Measurements from ENCODE around the gene POLR3H.
"Not testable (repeated sequence)": the region's sequence is repeated elsewhere in the genome, so short reads cannot be mapped to it uniquely, and the experiment has no call there.

POLR3H gene

DNA sequence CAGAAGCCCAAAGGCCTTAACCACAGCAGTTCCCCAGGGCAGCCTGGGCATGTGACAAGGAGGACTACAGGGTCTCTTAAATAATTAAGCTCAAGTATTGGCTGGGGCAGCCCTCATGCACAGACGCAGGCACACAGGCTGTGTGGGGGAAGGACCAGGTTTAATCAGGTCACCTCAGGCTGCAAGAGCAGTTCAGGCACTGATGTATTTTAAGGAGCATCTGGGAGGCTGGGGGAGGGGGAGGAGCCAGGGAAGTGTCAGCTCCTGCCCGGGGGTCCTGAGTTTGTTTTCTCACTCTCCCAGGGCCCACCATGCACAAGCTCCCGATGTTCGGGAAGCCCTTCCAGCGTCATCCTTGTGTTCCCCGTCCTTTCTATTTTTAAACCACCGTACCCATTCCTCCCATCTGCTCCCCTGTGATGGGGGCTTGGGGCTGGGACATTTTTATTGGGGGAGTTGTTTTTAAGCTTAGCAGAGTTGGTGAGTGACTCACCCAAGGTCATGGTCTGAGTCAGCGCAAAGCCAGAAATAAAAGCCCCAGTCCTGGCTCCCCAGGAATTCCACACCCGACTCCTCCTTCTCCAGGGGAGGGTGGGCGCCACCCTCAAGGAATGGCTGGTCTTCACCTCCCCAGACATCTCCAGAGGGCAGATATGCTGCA, 18.9 kb upstream of the POLR3H start:
- DNase-seq: no peak

DNA sequence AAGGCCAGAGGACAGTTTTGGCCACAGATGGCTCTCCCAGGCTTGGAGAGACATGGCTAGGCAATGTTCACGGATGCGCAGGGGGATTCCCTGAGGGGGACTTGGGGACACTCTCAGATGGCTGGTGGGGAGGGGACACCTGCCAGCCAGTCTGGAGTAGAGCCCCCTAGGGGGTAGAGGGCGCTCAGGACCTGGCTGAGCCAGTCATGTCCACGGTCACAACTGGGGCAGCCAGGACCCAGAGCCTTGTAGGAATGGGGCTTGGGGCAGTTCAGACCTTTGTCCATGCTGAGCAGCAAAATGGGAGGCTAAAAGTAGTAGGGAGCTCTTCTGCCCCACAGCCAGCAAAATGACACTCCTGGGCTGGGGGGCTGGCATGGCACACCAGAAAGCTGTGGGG, 18.2 kb upstream of the POLR3H start:
- no peak for DNase-seq

DNA sequence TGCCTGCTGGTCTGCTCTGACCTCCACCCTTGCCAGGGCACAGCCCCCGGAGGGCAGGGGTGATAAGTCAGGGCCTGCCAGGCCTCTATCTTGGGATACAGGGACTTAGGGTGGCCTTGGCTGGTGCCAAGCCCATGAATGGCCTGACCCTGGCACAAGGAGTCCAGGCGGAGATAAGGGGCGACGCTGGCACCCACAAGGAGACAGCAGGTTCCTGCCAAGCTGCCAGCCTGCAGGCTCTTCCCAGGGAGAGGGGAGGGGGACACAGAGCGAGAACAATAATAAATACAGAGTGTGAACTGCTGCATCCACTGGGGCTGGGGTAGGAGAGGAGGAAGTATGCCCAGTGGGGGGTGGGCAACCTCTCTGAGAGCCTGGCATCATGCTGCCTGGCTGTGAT, 17.5 kb upstream of the POLR3H start:
- DNase-seq: no peak

DNA sequence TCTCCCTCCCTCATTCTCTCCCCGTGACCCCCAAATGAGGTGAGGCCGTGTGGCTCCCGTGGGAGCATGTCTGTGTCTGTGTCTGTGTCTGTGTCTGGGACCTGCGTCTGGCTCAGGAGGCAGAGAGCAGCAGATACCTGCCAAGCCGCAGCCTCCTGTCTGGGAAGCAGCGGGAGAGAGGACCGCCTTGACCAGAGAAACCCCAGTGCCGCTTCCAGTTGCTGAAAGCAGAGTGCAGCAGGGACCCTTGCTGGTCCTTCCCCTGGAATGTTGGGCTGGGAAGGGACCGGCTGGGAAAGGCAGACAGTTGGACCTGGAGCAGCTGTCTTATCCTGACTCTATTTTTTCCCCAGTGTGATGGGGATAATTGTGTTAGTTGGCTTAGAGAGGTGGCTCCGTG, 17.1 kb upstream of the POLR3H start:
- peak; percentile 53 for DNase-seq

DNA sequence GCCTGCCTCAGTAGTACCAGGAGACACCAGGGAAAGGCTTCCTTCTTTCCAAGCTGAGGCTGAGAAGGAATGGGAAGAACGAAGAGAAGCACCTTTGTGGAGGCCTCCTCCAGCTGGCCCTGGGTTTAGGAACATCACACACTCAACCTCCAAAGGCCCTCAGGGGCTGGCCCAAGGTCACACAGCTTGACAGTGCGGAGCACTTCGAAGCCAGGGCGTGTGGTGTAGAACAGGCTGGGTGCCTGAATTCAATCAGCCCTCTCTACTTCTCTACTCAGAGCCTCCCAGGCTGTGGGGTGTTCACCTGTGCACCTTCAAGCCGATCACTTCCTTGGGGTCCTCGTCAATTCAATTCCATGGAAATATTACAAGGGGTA, 15.8 kb upstream of the POLR3H start:
- DNase-seq: no peak

DNA sequence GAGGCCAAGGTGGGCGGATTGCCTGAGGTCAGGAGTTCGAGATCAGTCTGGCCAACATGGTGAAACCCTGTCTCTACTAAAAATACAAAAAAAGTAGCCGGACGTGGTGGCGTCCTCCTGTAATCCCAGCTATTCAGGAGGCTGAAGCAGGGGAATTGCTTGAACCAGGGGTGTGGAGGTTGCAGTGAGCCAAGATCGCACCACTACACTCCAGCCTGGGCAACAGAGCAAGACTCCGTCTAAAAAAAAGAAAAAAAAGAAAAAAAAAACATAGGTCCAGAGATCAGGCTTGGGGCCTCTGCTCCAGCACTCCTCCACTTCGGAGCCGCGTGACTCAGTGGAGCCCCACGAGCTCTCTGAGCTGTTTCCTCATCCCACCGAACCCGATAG, 14.0 kb upstream of the POLR3H start:
- not testable (repeated sequence) for DNase-seq

- peak; percentile 89 for DNase-seq
These were observed 13.4 kb upstream of the POLR3H start for GRCh38 chr22:41557401-41558240.

GRCh38 chr22:41556561-41556960, 12.3 kb upstream of the POLR3H start:
- no peak for DNase-seq

DNA sequence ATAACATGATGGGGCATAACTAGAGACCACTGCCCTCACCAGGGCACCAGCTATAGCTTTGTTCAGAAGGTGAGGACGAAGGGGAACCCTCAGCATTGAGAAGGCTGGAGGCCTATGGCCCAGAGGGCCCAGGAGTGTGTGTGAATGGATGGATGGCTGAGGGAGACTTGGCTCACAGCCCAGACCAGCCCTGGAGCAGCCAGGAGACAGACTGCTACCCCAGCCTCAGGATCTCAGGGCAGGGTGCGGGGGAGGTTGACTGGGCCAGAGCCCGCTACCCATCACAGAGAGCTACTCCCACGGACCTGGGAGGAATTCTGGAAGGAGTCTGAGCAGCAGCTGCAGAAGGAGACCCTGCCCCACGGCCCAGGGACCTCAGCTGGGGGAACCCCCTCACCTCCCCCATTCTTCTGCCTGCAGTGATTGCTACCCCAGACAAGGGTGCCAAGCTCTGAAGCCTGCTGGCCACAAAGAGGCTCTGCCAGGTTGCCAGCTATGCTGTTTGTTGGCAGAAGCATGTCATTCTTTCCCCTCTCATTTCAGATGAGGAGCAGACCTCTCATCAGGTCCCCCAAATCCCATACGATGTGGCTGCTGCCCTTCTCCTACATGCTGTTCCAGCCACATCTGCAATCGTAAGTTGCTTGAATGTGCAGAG, 11.2 kb upstream of the POLR3H start:
- no peak for DNase-seq

GRCh38 chr22:41551877-41552582, 7.8 kb upstream of the POLR3H start:
- no peak for DNase-seq

GRCh38 chr22:41550952-41551491, 6.8 kb upstream of the POLR3H start:
- no peak for DNase-seq

GRCh38 chr22:41548830-41549211, 4.6 kb upstream of the POLR3H start:
- no peak for DNase-seq

DNA sequence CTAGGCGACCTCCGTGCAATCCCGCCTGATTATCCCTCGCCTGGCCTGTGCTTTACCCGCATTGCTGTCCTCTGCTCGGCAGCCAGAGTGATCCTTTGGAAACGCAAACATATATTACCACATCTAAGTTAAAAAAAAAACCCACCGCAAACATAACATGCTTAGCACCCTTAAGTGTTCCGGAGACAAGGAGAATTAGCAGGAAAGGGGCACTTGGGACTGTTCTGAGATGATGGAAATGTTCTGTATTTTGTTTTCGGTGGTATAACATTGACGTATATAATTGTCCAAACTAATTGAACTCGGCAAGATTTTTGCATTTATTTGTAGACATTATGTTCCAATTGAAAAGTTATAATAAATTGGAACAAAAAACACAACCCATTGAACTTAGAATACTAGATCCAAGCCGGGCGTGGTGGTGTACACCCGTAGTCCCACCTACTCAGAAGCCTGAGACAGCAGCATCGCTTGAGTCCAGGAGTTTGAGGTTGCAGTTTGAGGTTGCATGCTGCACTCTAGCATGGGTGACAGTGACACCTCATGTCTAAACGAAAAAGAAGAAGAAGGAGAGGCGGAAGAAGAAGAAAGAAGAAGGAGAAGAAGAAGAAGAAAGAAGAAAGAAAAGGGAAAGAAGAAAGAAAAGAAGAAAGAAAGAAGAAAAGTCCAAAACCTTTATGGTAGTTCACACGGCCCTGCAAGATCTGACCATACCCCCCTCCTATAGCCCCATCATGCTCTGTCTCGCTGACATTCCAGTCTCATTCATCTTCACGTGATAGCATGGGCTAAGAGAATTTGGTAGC, 604 bp upstream of the POLR3H start:
- no peak for DNase-seq

- DNase-seq: no peak
These were observed 2.0 kb downstream of the POLR3H start for GRCh38 chr22:41542224-41542623.

DNA sequence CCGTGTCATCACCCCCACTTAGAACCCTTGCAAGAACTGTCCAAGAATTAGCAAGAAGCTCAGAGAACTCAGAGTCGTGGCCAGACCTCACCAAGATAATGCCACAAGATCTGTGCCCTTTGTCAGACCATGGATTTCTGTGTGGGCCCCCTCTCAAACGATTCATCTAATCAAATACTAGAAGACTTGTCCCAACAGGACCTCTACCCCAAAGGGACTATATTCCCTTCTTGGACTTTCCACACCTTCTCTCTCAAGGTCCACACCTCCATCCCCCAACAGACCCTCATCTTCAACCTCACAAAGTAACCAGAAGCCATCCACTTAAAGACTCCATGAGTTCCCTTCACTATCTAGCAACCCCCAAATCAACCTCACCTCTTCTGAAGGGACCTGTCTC, 2.8 kb downstream of the POLR3H start:
- no peak for DNase-seq

GRCh38 chr22:41540365-41540764, 3.9 kb downstream of the POLR3H start:
- no peak for DNase-seq

DNA sequence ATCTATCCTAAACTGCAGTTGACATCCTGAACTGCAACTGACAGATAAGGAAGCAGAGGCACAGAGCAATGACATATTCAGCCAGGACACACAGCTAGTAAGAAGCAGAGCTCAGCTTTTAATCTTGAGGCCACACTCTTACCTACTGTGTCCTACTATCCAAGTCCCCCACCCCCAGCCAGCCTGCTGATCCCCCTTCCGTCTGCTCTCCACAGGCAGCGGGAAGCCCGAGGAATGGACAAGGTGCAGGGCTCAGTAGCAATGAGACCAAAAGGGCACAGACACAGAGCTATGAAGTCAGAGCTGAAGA, 4.3 kb downstream of the POLR3H start:
- no peak for DNase-seq

DNA sequence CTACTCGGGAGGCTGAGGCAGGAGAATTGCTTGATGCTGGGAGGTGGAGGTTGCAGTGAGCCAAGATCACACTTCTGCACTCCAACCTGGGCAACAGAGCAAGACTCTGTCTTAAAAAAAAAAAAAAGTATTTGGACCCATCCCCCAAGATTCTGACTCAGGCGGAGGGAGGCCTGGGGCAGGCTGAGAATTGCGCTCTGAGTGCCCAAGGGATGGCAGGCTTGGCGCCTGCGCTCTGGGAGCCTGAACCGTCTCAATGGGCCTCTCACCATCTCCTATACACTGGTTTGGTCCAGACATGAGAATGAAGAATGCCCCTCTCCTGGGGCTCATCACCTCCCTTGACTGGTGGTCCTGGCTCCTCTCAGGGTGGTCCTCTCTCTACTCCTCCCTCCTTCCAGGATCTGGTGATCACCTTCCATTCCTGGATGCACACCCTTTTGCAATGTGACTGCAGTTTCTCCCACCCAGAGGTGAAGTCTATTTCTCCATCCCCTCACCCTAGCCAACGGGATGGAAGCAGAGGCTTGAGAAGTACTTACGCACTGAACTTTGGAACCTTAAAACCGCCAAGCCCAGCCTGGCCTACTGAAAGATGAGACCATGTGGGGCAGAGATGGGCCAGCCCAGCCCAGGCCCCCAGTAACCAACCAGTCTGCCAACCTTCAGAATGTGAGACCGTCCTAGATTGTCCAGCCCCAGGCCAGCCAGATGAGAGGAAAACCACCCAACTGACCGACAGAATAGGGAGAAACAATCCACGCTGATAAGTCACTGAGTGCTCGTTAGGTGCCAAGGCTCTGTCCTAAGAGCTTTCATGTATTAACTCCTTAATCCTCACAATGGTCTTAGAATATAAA, 4.9 kb downstream of the POLR3H start:
- DNase-seq: no peak

GRCh38 chr22:41538583-41538982, 5.7 kb downstream of the POLR3H start:
- DNase-seq: no peak

DNA sequence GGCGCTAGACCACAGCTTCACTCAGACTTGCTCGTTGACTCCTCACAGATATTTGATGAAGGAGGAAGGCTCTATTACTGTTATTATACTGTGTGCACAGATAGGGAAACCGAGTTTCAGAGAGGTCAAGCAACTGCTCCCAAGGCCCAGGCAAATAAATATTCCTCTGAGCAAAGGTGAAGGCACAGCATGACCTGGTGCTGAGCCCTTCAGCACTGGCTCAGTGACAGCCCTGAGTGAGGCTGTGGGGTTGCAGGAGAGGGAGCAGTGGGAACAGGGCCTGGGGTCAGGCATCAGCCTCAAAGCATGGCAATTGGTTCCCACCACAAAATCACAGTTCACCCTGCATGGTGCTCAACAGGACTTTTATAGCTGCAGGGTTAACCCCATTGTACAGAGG, 7.1 kb downstream of the POLR3H start:
- no peak for DNase-seq

DNA sequence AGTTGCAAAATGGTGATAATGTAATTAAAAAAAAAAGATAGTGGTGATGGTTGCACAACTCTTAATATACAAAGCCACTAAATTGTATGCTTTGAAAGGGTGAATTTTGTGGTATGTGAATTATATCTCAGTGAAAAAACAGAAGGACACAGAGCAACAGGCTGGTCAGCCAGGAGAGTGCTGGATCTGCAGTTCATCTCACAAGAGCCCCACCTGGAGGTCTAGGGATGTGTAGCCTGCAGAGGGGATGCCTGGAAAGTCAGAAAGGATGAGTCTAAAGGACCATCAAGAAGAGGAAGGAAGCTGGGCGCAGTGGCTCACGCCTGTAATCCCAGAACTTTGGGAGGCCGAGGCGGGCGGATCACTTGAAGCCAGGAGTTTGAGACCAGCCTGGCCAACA, 9.0 kb downstream of the POLR3H start:
- no peak for DNase-seq

GRCh38 chr22:41534219-41534618, 10.1 kb downstream of the POLR3H start:
- no peak for DNase-seq

All from right hindlimb (tissue), 1 donor.